ENCODE results near the gene DCXR. TPM values are rescaled to one million over a fixed set of nuclear protein-coding genes. Genes with fewer than 3 reads are reported as not detected.

The DCXR gene
- total RNA-seq, 3 donors from 2014 or later, result 84.9 to 151 (median 124) TPM

GRCh38 chr17:82065638-82066303, 28.3 kb upstream of the DCXR start, which contains the start of gene DUS1L:
DUS1L (minus strand) TSS chr17:82065804; CDS start chr17:82065059, 745 bp downstream.
- DNase-seq, result peak; percentile 51 to 78 (median 76)
- intact Hi-C loops (cut with DNase I, micrococcal nuclease), result no loop called here
- ATAC-seq, result peak; percentile 85
- TF ChIP-seq CTCF (IDR thresholded peaks at IDR 0.05), result no peak
- Histone ChIP-seq H3K4me1 (ENCODE audit: low read depth) (peaks cover 16% of the 10 kb centered on the region), H3K36me3 (ENCODE audit: low read depth) (no peaks in the 10 kb centered on the region), H3K9me3 (no peaks in the 10 kb centered on the region), H3K4me3 (peak within 1 kb of the TSS; percentile 59)

GRCh38 chr17:82065193-82065637, 27.7 kb upstream of the DCXR start:
- ATAC-seq (peak; percentile 27), DNase-seq (peak in 1 of 3 donors; percentile 55)
- TF ChIP-seq CTCF (IDR thresholded peaks at IDR 0.05), result no peak
- Histone ChIP-seq H3K9me3 (no peaks in the 10 kb centered on the region), H3K4me1 (ENCODE audit: low read depth) (peaks cover 16% of the 10 kb centered on the region), H3K4me3 (peak overlapping the region; percentile 59), H3K36me3 (ENCODE audit: low read depth) (no peaks in the 10 kb centered on the region)
- intact Hi-C loops (cut with DNase I, micrococcal nuclease), result no loop called here

DNA sequence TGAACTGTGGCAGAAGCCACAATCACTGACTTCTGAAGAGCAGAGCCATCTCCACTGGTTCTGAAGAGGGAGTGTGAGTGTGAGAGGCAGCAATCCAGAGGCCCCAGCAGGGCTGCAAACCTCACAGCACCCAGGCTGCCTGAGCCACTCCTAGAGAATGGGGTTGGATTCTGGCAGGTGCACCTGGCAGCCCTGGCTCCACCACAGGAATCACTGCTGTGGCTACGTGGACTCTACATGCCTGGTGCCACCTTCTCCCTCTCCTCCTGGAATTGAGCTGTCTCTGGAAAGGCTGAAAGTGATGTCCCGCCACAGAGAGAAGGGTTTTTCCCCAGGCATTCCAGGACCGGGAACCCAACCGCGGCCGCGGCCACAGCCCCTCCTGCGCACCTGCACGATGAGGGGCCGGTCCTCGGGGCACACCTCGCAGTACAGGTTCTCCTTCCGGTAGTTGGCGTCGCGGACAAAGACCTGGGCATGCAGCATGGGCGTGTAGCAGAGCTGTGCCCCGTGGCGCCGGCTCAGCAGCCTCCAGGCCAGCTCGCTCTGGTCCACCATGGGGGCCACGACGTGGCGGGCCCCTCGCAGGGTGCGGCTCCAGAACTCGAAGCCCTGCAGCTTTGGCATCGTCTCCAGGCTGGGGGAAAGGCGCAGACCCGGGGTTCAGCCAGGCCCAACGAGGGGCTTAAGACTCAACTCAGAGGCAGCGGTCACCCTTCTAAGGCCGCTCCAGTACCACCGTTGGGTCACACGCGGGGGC, 27.1 kb upstream of the DCXR start:
- Histone ChIP-seq H3K9me3 (no peaks in the 10 kb centered on the region), H3K4me3 (peak overlapping the region; percentile 59), H3K36me3 (ENCODE audit: low read depth) (no peaks in the 10 kb centered on the region), H3K4me1 (ENCODE audit: low read depth) (peaks cover 16% of the 10 kb centered on the region)
- intact Hi-C loops (cut with DNase I, micrococcal nuclease), result no loop called here
- no peak for TF ChIP-seq CTCF (IDR thresholded peaks at IDR 0.05)
- ATAC-seq (peak; percentile 85), DNase-seq (peak in 2 of 3 donors; percentile 64 to 73)

GRCh38 chr17:82063424-82064415, 26.2 kb upstream of the DCXR start:
- intact Hi-C loops (cut with DNase I, micrococcal nuclease), result no loop called here
- H3K9me3 ChIP-seq, result no peaks in the 10 kb centered on the region
- TF ChIP-seq CTCF (IDR thresholded peaks at IDR 0.05), result no peak
- ATAC-seq (no peak), DNase-seq (no peak)
- H3K4me1 ChIP-seq (ENCODE audit: low read depth), result peaks cover 16% of the 10 kb centered on the region
- H3K4me3 ChIP-seq, result no peak overlapping the region
- H3K36me3 ChIP-seq (ENCODE audit: low read depth), result no peaks in the 10 kb centered on the region

DNA sequence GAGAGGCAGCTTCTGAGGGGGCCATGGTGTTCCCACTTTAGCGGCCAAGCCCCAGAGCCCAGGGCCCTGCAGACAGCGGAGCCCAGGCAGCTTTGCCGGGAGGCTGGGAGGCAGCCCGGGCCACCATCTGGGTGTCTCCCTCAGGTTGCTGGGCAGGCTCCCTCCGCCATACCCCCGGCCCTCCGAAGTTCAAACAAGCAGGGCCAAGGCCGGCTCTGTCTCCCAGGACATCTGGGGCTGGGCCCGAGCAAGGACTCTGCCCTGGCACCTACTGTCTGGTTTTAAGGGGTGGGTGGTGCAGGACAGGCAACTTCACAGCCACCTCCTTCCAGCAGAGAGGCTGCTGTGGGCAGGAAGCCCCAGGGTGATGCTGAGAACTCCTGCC, 25.5 kb upstream of the DCXR start:
- no peak for DNase-seq
- no peaks in the 10 kb centered on the region for H3K36me3 ChIP-seq (ENCODE audit: low read depth)
- H3K4me3 ChIP-seq, result no peak overlapping the region
- no peaks in the 10 kb centered on the region for H3K9me3 ChIP-seq
- TF ChIP-seq CTCF (IDR thresholded peaks at IDR 0.05), result no peak
- peaks cover 16% of the 10 kb centered on the region for H3K4me1 ChIP-seq (ENCODE audit: low read depth)
- intact Hi-C loops (cut with DNase I, micrococcal nuclease), result no loop called here
- no peak for ATAC-seq
